Measurements from ENCODE around the gene AWAT2.

DNA sequence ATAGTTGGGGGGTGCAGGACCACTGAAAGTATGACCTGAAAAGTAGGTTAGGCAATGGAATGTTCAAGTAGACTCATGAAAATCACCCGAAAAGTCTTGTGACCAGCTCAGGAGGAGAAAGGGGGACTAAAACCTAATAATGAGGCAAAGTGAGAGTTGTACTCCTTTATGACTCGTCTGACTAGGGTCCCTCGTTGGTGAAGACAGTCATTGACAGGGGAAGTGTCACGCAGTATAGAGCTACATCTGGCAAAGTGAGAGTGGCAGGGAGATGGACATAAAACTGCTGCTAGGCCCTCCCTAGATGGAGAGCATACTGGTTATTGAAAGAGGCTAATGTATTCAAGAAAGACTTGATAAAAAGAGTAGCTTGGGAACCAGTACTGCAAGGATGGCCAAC, 33.0 kb upstream of the AWAT2 start:
- TF ChIP-seq THRB (CRISPR knock-in tag; conservative IDR thresholded peaks at IDR 0.05) = no peak
- TF ChIP-seq SIN3A (IDR thresholded peaks at IDR 0.05; ENCODE audit: borderline replicate concordance in 2 of 2, control insufficient read depth in 1 of 2, low read depth in 2 of 2, low read length in 2 of 2) = no peak
- no peak for TF ChIP-seq IRF2 (CRISPR knock-in tag; IDR thresholded peaks at IDR 0.05)
- no peak for TF ChIP-seq RAD21 (CRISPR knock-in tag; conservative IDR thresholded peaks at IDR 0.05 in 1 of 2, IDR thresholded peaks at IDR 0.05 in 1 of 2)
- TF ChIP-seq EHMT2 (IDR thresholded peaks at IDR 0.05) = no peak
- no peak for TF ChIP-seq FOXK2 (conservative IDR thresholded peaks at IDR 0.05 in 1 of 2, IDR thresholded peaks at IDR 0.05 in 1 of 2; ENCODE audit: low read depth in 2 of 2)
- TF ChIP-seq ZNF212 (CRISPR knock-in tag; IDR thresholded peaks at IDR 0.05) = no peak
- no peak for TF ChIP-seq ZNF785 (CRISPR knock-in tag; IDR thresholded peaks at IDR 0.05)
- no peak for TF ChIP-seq CTCF (IDR thresholded peaks at IDR 0.05 in 2 of 3, conservative IDR thresholded peaks at IDR 0.05 in 1 of 3; ENCODE audit: insufficient read depth in 2 of 3, low read depth in 1 of 3, low read length in 3 of 3)
